SK-N-SH (cell line): Measurements from ENCODE around the gene SYNPR. TPM values are rescaled to one million over a fixed set of nuclear protein-coding genes. Genes with fewer than 3 reads are reported as not detected.

Experiments
- CTCF ChIA-PET: fragments of 300-600, 350-600 bp; formaldehyde crosslinking; extraction: SDS; loops from one replicate; lab custom pipeline; 2021; lab: Yijun Ruan, JAX
- POLR2A ChIA-PET: fragments of 350-600 bp; sonication (Branson Sonifier 250); formaldehyde crosslinking; extraction: SDS; loops from one replicate; lab custom pipeline; 2020; ENCODE audit warnings: antibody characterized with exemption, inconsistent platforms; lab: Yijun Ruan, JAX
- DNase-seq: peaks from one replicate; pipeline ENCODE4 v3.0.0; 2012
- H2AFZ ChIP-seq: fragments of 200-600 bp; sonication (generic); 2 replicates; pipeline ENCODE4 v1.8.1; 2016; ENCODE audit warnings: antibody characterized with exemption, mild to moderate bottlenecking, low read depth
- H3F3A ChIP-seq: fragments of 200-600 bp; sonication (generic); replicated peaks from 2 replicates; pipeline ENCODE3; 2016; ENCODE audit warnings: antibody characterized with exemption, mild to moderate bottlenecking; ENCODE audit not compliant: insufficient read depth
- H3K27ac ChIP-seq, 2 experiments: fragments of 200-500 bp in 1 of 2; fragments of 200-600 bp in 1 of 2; sonication (Bioruptor generic) in 1 of 2; sonication (generic), shearing (Covaris generic) in 1 of 2; 2 replicates each; pipeline versions ENCODE4 v1.5.1 to v1.6.1; 2014 to 2016; ENCODE audit warnings: low read depth in 2 of 2, inconsistent platforms in 1 of 2, low read length in 1 of 2, mild to moderate bottlenecking in 1 of 2, mixed read lengths in 1 of 2
- H3K27me3 ChIP-seq: fragments of 200-600 bp; sonication (generic), shearing (Covaris generic); 2 replicates; pipeline ENCODE4 v1.6.1; 2016; ENCODE audit warnings: mixed run types; ENCODE audit not compliant: insufficient read depth
- H3K36me3 ChIP-seq, 2 experiments: fragments of 200-500 bp in 1 of 2; fragments of 200-600 bp in 1 of 2; sonication (Bioruptor generic) in 1 of 2; sonication (generic) in 1 of 2; replicated peaks in 1 of 2; 2 replicates each; pipeline versions ENCODE3 to v1.5.1; 2014 to 2016; ENCODE audit warnings: low read length in 1 of 2, mild to moderate bottlenecking in 1 of 2; ENCODE audit not compliant: insufficient read depth in 2 of 2, control insufficient read depth in 1 of 2
- H3K4me1 ChIP-seq, 2 experiments: fragments of 200-500 bp in 1 of 2; fragments of 200-600 bp in 1 of 2; sonication (Bioruptor generic) in 1 of 2; sonication (generic), shearing (Covaris generic) in 1 of 2; 2 replicates each; pipeline versions ENCODE4 v1.5.1 to v1.6.1; 2014 to 2016; ENCODE audit warnings: low read depth in 1 of 2, low read length in 1 of 2, mixed run types in 1 of 2; ENCODE audit not compliant: insufficient read depth in 2 of 2, control insufficient read depth in 1 of 2
- H3K4me2 ChIP-seq: fragments of 200-600 bp; sonication (generic), shearing (Covaris generic); 2 replicates; pipeline ENCODE4 v1.6.1; 2017; ENCODE audit warnings: mixed run types
- H3K4me3 ChIP-seq, 2 experiments: fragments of 200-500 bp in 1 of 2; fragments of 200-600 bp in 1 of 2; sonication (Bioruptor generic) in 1 of 2; sonication (generic), shearing (Covaris generic) in 1 of 2; 2 replicates each; pipeline versions ENCODE4 v1.5.1 to v1.8.1; 2014 to 2016; ENCODE audit warnings: low read depth in 2 of 2, inconsistent platforms in 1 of 2, low read length in 1 of 2, mild to moderate bottlenecking in 1 of 2, mixed read lengths in 1 of 2, moderate library complexity in 1 of 2
- H3K79me2 ChIP-seq: fragments of 200-600 bp; sonication (generic); 2 replicates; pipeline ENCODE4 v1.8.1; 2017; ENCODE audit warnings: mild to moderate bottlenecking; ENCODE audit not compliant: insufficient read depth
- H3K9ac ChIP-seq: fragments of 200-600 bp; sonication (generic); 2 replicates; pipeline ENCODE4 v1.6.1; 2017; ENCODE audit warnings: mixed run types
- H3K9me2 ChIP-seq: fragments of 200-600 bp; sonication (generic); 2 replicates; pipeline ENCODE4 v1.6.1; 2017; ENCODE audit warnings: mixed run types
- H3K9me3 ChIP-seq: fragments of 200-600 bp; sonication (generic); 2 replicates; pipeline ENCODE4 v1.6.1; 2017; ENCODE audit warnings: mixed run types, mild to moderate bottlenecking, moderate library complexity
- H4K20me1 ChIP-seq: fragments of 200-600 bp; sonication (generic); 2 replicates; pipeline ENCODE4 v1.6.1; 2017; ENCODE audit warnings: mild to moderate bottlenecking, mixed run types; ENCODE audit not compliant: insufficient read depth
- ELF1 ChIP-seq: IDR thresholded peaks from 2 replicates; pipeline ENCODE4 v1.4.0; 2012
- FOXJ3 ChIP-seq: sonication (generic); formaldehyde crosslinking; IDR thresholded peaks from 2 replicates; pipeline ENCODE4 v1.5.1; 2020; ENCODE audit warnings: mild to moderate bottlenecking, missing genetic modification reagents
- FOXM1 ChIP-seq: IDR thresholded peaks from 2 replicates; pipeline ENCODE4 v1.4.0; 2012; ENCODE audit warnings: low read depth, mild to moderate bottlenecking
- GATA2 ChIP-seq: sonication (generic); formaldehyde crosslinking; IDR thresholded peaks from 2 replicates; pipeline ENCODE4 v1.5.0; 2020; ENCODE audit warnings: mild to moderate bottlenecking, missing genetic modification reagents
- JUND ChIP-seq: IDR thresholded peaks from 2 replicates; pipeline ENCODE4 v1.4.0; 2012
- MXI1 ChIP-seq: IDR thresholded peaks from 2 replicates; pipeline ENCODE4 v1.6.1; 2012; ENCODE audit warnings: mild to moderate bottlenecking, low read depth, low read length, improper control_type of control experiment
- NFIC ChIP-seq: IDR thresholded peaks from 2 replicates; pipeline ENCODE4 v1.4.0; 2012; ENCODE audit warnings: borderline replicate concordance
- NRF1 ChIP-seq: IDR thresholded peaks from 2 replicates; pipeline ENCODE4 v1.6.1; 2012; ENCODE audit warnings: low read depth, mild to moderate bottlenecking, low read length
- RAD21 ChIP-seq: IDR thresholded peaks from 2 replicates; pipeline ENCODE4 v1.6.1; 2012; ENCODE audit warnings: mild to moderate bottlenecking, low read length
- YY1 ChIP-seq: IDR thresholded peaks from 2 replicates; pipeline ENCODE4 v1.4.0; 2012; ENCODE audit warnings: low read depth, mild to moderate bottlenecking
- WGBS: methylation state at CpG from one replicate; pipeline ENCODE4 v1.1.6; 2017; ENCODE audit warnings: low lambda C conversion rate; 5-methylcytosine and 5-hydroxymethylcytosine counted together
- polyA plus RNA-seq, 3 experiments: library from polyadenylated mRNA; depleted of rRNA; stranded (reverse); fragments of >200 nt; gene quantifications; 2 replicates each; pipeline ENCODE4 v1.2.3, GENCODE V29; 2012
- TF ChIP-seq, protein P1 (sequence below): fragments of 200-600 bp; sonication (generic); IDR thresholded peaks from 2 replicates; pipeline ENCODE4 v1.6.1; 2017; ENCODE audit warnings: antibody characterized with exemption, mild to moderate bottlenecking, moderate library complexity
- TF ChIP-seq, protein P2 (sequence below): IDR thresholded peaks from 2 replicates; pipeline ENCODE4; 2012
- TF ChIP-seq, protein P3 (sequence below): IDR thresholded peaks from 2 replicates; pipeline ENCODE4 v1.4.0; 2012; ENCODE audit warnings: low read depth, borderline replicate concordance
- TF ChIP-seq, protein P4 (sequence below): IDR thresholded peaks from 2 replicates; pipeline ENCODE4 v1.6.1; 2012; ENCODE audit warnings: mild to moderate bottlenecking, low read depth, low read length, moderate library complexity
- TF ChIP-seq, protein P5 (sequence below): fragments of 150-350 bp; IDR thresholded peaks from 2 replicates; pipeline ENCODE4 v1.6.1; 2017; ENCODE audit warnings: antibody characterized with exemption, low read length, low read depth, borderline replicate concordance
- TF ChIP-seq, protein P6 (sequence below): IDR thresholded peaks from 2 replicates; pipeline ENCODE4 v1.4.0; 2012; ENCODE audit warnings: low read depth

The SYNPR gene
- polyA plus RNA-seq, 1 of the 3 experiments (the other 2 are of a cell fraction): not detected

DNA sequence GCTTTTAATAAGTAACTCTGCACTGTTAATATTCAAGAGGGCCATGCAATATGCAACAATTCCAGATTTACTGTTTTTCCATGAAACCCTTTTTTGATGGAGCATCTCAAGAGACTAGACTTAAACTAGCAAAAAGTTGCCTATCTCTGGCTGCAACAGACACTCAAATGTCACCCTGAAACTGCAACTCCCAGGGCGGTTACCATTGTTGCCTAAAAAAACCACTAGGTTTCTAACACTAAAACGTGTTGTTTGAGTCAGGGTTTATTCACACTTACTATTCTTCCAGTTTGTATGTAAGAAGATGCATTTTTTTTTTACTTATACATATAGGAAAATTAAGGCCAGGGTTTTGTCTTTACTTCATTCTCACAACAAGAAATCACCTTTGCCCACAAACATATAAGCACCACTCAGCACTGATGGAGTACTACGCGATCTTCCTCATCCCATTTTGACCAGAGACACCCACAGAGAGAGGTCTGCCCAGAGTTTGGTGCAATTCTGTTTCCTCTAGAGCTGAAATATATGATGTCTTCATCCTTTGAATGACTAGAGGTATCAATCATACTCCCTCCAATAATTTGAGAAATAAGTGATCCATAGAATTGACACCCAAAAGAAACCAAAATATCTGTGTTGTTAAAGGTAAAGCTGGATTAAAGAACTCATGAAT lies 250.4 kb downstream of the SYNPR start (continued):
- TF ChIP-seq, protein P1, sequence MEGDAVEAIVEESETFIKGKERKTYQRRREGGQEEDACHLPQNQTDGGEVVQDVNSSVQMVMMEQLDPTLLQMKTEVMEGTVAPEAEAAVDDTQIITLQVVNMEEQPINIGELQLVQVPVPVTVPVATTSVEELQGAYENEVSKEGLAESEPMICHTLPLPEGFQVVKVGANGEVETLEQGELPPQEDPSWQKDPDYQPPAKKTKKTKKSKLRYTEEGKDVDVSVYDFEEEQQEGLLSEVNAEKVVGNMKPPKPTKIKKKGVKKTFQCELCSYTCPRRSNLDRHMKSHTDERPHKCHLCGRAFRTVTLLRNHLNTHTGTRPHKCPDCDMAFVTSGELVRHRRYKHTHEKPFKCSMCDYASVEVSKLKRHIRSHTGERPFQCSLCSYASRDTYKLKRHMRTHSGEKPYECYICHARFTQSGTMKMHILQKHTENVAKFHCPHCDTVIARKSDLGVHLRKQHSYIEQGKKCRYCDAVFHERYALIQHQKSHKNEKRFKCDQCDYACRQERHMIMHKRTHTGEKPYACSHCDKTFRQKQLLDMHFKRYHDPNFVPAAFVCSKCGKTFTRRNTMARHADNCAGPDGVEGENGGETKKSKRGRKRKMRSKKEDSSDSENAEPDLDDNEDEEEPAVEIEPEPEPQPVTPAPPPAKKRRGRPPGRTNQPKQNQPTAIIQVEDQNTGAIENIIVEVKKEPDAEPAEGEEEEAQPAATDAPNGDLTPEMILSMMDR: no peak
- no peak for TF ChIP-seq MXI1
- TF ChIP-seq, protein P2, sequence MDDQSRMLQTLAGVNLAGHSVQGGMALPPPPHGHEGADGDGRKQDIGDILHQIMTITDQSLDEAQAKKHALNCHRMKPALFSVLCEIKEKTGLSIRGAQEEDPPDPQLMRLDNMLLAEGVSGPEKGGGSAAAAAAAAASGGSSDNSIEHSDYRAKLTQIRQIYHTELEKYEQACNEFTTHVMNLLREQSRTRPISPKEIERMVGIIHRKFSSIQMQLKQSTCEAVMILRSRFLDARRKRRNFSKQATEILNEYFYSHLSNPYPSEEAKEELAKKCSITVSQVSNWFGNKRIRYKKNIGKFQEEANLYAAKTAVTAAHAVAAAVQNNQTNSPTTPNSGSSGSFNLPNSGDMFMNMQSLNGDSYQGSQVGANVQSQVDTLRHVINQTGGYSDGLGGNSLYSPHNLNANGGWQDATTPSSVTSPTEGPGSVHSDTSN: no peak
- TF ChIP-seq ELF1: no peak
- TF ChIP-seq FOXJ3 (CRISPR knock-in tag): no peak
- no peak for TF ChIP-seq RAD21

DNA sequence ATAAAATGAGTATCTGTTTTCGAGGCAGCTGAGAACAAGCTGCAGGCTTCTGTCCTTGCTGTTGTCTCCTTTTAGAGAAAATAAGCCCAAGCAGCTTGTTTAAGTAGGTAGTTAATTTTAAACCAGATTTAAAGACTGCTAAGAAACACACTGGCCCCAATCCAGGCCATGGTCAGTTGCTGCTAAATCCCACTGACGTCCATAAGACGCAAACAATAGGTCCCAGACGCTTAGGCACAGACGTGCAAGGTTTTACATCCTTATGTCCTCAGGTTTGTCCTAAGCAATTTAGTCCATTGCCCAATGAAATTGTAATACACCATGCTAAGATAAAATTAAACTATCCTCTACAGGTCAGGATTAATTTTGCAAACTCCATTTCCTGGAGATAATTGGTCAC lies 254.4 kb downstream of the SYNPR start:
- POLR2A ChIA-PET: no interaction called here
- Histone ChIP-seq H3K4me2 (no peak overlapping the region), H3K36me3 (no peaks in the 10 kb centered on the region), H3K27ac (no peak overlapping the region), H3K9me3 (no peaks in the 10 kb centered on the region), H3K4me3 (no peak overlapping the region), H2AFZ (no peak overlapping the region), H3F3A (no peaks in the 10 kb centered on the region), H3K9ac (no peak overlapping the region), H3K27me3 (no peaks in the 10 kb centered on the region), H3K79me2 (no peaks in the 10 kb centered on the region)
- no peak for DNase-seq
- CTCF ChIA-PET: no interaction called here
- TF ChIP-seq, protein P3, sequence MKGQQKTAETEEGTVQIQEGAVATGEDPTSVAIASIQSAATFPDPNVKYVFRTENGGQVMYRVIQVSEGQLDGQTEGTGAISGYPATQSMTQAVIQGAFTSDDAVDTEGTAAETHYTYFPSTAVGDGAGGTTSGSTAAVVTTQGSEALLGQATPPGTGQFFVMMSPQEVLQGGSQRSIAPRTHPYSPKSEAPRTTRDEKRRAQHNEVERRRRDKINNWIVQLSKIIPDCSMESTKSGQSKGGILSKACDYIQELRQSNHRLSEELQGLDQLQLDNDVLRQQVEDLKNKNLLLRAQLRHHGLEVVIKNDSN: no peak
- no peak for TF ChIP-seq FOXM1
- no peak for TF ChIP-seq FOXJ3 (CRISPR knock-in tag)
- TF ChIP-seq NRF1: no peak
- TF ChIP-seq YY1: no peak
- TF ChIP-seq, protein P4, sequence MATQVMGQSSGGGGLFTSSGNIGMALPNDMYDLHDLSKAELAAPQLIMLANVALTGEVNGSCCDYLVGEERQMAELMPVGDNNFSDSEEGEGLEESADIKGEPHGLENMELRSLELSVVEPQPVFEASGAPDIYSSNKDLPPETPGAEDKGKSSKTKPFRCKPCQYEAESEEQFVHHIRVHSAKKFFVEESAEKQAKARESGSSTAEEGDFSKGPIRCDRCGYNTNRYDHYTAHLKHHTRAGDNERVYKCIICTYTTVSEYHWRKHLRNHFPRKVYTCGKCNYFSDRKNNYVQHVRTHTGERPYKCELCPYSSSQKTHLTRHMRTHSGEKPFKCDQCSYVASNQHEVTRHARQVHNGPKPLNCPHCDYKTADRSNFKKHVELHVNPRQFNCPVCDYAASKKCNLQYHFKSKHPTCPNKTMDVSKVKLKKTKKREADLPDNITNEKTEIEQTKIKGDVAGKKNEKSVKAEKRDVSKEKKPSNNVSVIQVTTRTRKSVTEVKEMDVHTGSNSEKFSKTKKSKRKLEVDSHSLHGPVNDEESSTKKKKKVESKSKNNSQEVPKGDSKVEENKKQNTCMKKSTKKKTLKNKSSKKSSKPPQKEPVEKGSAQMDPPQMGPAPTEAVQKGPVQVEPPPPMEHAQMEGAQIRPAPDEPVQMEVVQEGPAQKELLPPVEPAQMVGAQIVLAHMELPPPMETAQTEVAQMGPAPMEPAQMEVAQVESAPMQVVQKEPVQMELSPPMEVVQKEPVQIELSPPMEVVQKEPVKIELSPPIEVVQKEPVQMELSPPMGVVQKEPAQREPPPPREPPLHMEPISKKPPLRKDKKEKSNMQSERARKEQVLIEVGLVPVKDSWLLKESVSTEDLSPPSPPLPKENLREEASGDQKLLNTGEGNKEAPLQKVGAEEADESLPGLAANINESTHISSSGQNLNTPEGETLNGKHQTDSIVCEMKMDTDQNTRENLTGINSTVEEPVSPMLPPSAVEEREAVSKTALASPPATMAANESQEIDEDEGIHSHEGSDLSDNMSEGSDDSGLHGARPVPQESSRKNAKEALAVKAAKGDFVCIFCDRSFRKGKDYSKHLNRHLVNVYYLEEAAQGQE: no peak
- TF ChIP-seq, protein P2: no peak
- TF ChIP-seq, protein P5, sequence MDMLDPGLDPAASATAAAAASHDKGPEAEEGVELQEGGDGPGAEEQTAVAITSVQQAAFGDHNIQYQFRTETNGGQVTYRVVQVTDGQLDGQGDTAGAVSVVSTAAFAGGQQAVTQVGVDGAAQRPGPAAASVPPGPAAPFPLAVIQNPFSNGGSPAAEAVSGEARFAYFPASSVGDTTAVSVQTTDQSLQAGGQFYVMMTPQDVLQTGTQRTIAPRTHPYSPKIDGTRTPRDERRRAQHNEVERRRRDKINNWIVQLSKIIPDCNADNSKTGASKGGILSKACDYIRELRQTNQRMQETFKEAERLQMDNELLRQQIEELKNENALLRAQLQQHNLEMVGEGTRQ: no peak
- TF ChIP-seq RAD21: no peak
- no peak for TF ChIP-seq JUND
- no peak for TF ChIP-seq GATA2 (CRISPR knock-in tag)
- TF ChIP-seq, protein P6, sequence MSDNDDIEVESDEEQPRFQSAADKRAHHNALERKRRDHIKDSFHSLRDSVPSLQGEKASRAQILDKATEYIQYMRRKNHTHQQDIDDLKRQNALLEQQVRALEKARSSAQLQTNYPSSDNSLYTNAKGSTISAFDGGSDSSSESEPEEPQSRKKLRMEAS: no peak
- no peak for TF ChIP-seq MXI1
- no peak for TF ChIP-seq NFIC
- TF ChIP-seq, all 33 proteins: peak for 0
- H3K4me1 ChIP-seq: no peaks in the 10 kb centered on the region
- H4K20me1 ChIP-seq: no peaks in the 10 kb centered on the region
- H3K9me2 ChIP-seq: no peaks in the 10 kb centered on the region
- 70% methylated on average over 5 of the region's 5 CpGs for WGBS
